GM12891 (cell line): Measurements from ENCODE around the gene SIK2.

ENCODE experiments used
- PAX5 ChIP-seq: IDR thresholded peaks from 2 replicates; pipeline ENCODE4 v1.6.1; 2011; ENCODE audit warnings: low read length, moderate library complexity, mild to moderate bottlenecking; ENCODE audit not compliant: insufficient read depth, severe bottlenecking
- POLR2A ChIP-seq: IDR thresholded peaks from 2 replicates; pipeline ENCODE4 v1.6.1; 2011; ENCODE audit warnings: low read depth, low read length, control low read depth
- POLR2AphosphoS5 ChIP-seq: IDR thresholded peaks from 2 replicates; pipeline ENCODE4 v1.6.1; 2011; ENCODE audit warnings: low read depth, low read length, control low read depth
- POU2F2 ChIP-seq: IDR thresholded peaks from 2 replicates; pipeline ENCODE4 v1.6.1; 2011; ENCODE audit warnings: low read depth, mild to moderate bottlenecking, control low read depth, low read length, moderate library complexity
- SPI1 ChIP-seq: IDR thresholded peaks from 2 replicates; pipeline ENCODE4 v1.6.1; 2011; ENCODE audit warnings: low read depth, low read length, control low read depth
- TAF1 ChIP-seq: IDR thresholded peaks from 2 replicates; pipeline ENCODE4 v1.6.1; 2011; ENCODE audit warnings: low read depth, low read length, control low read depth

DNA sequence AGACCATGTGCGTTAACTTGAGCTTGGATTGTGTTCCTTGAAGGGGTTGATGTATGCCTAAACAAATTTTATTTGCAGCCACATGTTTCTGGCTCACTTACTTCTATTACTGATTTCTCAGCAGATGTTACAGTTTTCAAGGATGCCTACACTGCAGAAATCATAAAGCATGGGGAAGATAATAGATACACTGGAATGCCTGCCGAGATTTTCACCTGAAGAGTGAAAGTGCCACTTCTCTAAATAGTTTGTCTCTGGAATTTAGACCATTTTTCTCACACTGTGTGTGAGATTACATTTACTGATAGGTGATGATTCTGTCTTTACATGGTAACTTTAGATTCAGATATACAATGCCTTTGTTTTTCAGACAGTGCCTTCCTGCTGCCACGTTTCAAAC, 81.6 kb downstream of the SIK2 start:
- TF ChIP-seq POLR2A (no peak), POLR2AphosphoS5 (no peak), TAF1 (no peak), POU2F2 (no peak), PAX5 (no peak), SPI1 (no peak)
